Measurements from ENCODE around the gene SMAD4. TPM values are rescaled to one million over a fixed set of nuclear protein-coding genes. Genes with fewer than 3 reads are reported as not detected.

SMAD4 gene
- total and polyA plus RNA-seq, 2 donors (not counting 3 experiments of a cell fraction or from before 2014, with no cell fraction given): 63.5 to 82.8 TPM

GRCh38 chr18:51125976-51126375 is 96.0 kb downstream of the SMAD4 start:
- no peaks in the 10 kb centered on the region for H3K27me3 ChIP-seq (ENCODE audit: control insufficient read depth in 2 of 2, insufficient read depth in 2 of 2, low read length in 2 of 2)
- no peak overlapping the region for H3K4me2 ChIP-seq (ENCODE audit: insufficient read depth, low read length)
- dilution Hi-C loops (cut with MboI; ENCODE audit: extremely low pct_ligation_motif_present, low sequenced_read_pairs): no loop called here
- H3K79me2 ChIP-seq (ENCODE audit: control insufficient read depth, insufficient read depth, low read length): no peaks in the 10 kb centered on the region
- DNase-seq (ENCODE audit: low read depth, low spot score) (no peak), FAIRE-seq (no peak)
- H3K9ac ChIP-seq (replicated peaks; ENCODE audit: extremely low read depth, insufficient read depth, low read length): no peak overlapping the region
- POLR2A ChIA-PET: no interaction called here
- H3K9me3 ChIP-seq (replicated peaks; ENCODE audit: control insufficient read depth, insufficient read depth, low read length): no peaks in the 10 kb centered on the region
- intact Hi-C loops (cut with micrococcal nuclease): no loop called here
- H3K9me1 ChIP-seq (replicated peaks; ENCODE audit: control insufficient read depth, extremely low read depth, insufficient read depth, low read length): no peaks in the 10 kb centered on the region
- no peaks in the 10 kb centered on the region for H3K36me3 ChIP-seq (ENCODE audit: control insufficient read depth in 2 of 2, extremely low read depth in 1 of 2, insufficient read depth in 2 of 2, low read length in 2 of 2)
- H3K27ac ChIP-seq (ENCODE audit: insufficient read depth, low read depth, low read length): no peak overlapping the region
- no peaks in the 10 kb centered on the region for H3K4me1 ChIP-seq (ENCODE audit: control insufficient read depth, extremely low read depth, insufficient read depth, low read length)
- no peak overlapping the region for H3K4me3 ChIP-seq (replicated peaks in 1 of 3; ENCODE audit: insufficient read depth in 1 of 3, low read depth in 1 of 3, low read length in 3 of 3)
- H4K20me1 ChIP-seq (replicated peaks; ENCODE audit: control insufficient read depth, extremely low read depth, insufficient read depth, low read length): no peaks in the 10 kb centered on the region
- H2AFZ ChIP-seq (ENCODE audit: low read depth, low read length): no peak overlapping the region
- TF ChIP-seq JUN (IDR thresholded peaks at IDR 0.05; ENCODE audit: borderline replicate concordance, insufficient read depth, insufficient read length, low read depth) (no peak), CTCF (IDR thresholded peaks at IDR 0.05; ENCODE audit: extremely low read depth in 1 of 2, insufficient read depth in 1 of 2, low read depth in 1 of 2, low read length in 2 of 2) (no peak), POLR2A (IDR thresholded peaks at IDR 0.05; ENCODE audit: low read depth, low read length) (no peak), FOS (IDR thresholded peaks at IDR 0.05; ENCODE audit: borderline replicate concordance, insufficient read depth, low read length) (no peak), POLR2AphosphoS5 (IDR thresholded peaks at IDR 0.05; ENCODE audit: insufficient read depth, low read depth, low read length) (no peak), MYC (IDR thresholded peaks at IDR 0.05; ENCODE audit: low read depth, low read length) (no peak), GATA2 (IDR thresholded peaks at IDR 0.05; ENCODE audit: insufficient read depth, insufficient read length, low read depth, low read length) (no peak), EZH2 (IDR thresholded peaks at IDR 0.05; ENCODE audit: borderline replicate concordance, low read depth, low read length, severe bottlenecking) (no peak)
- BruUV-seq (replicated peaks): no TSS peak
- CTCF ChIA-PET: no interaction called here
